ENCODE measurements around the gene FBLN2. TPM values are rescaled to one million over a fixed set of nuclear protein-coding genes. Genes with fewer than 3 reads are reported as not detected.

The FBLN2 gene
- total and polyA plus RNA-seq, 2 of the 4 experiments (the other 2 are of a cell fraction), result 11.8 to 60.8 TPM

- in situ Hi-C loops (cut with MboI; ENCODE audit: low sequenced_read_pairs), result no loop called here
- DNase-seq (no peak), ATAC-seq (ENCODE audit: low read depth) (no peak)
- Histone ChIP-seq H3K4me1 (ENCODE audit: control insufficient read depth, insufficient read depth, low read length) (peaks cover 5% of the 10 kb centered on the region; the same call in 1 of the 2 replicates), H3K27ac (ENCODE audit: insufficient read depth, low read length) (no peak overlapping the region), H3K18ac (ENCODE audit: low read depth, low read length) (no peak overlapping the region), H2AK5ac (ENCODE audit: low read depth, low read length) (no peak overlapping the region), H3K9ac (ENCODE audit: low read depth, low read length) (no peak overlapping the region), H2BK120ac (ENCODE audit: low read depth, low read length) (no peak overlapping the region), H2BK15ac (ENCODE audit: low read depth, low read length) (no peak overlapping the region), H2BK5ac (ENCODE audit: low read depth, low read length, poor library complexity, severe bottlenecking) (no peak overlapping the region), H2BK20ac (ENCODE audit: low read depth, low read length) (no peak overlapping the region), H3K36me3 (ENCODE audit: control insufficient read depth, insufficient read depth, low read length) (no peaks in the 10 kb centered on the region), H4K91ac (ENCODE audit: insufficient read depth, low read depth, low read length) (no peak overlapping the region), H3K27me3 (ENCODE audit: control insufficient read depth, insufficient read depth, low read length) (no peaks in the 10 kb centered on the region; the same call in 1 of the 2 replicates), H3K9me1 (ENCODE audit: insufficient read depth, low read length) (0 out of 2 replicates have a peak, but pooled peaks cover 7% of the 10 kb centered on the region), H3K14ac (replicated peaks; ENCODE audit: low read depth, low read length) (no peak overlapping the region), H4K20me1 (ENCODE audit: insufficient read depth, low read length) (no peaks in the 10 kb centered on the region), H3K79me1 (ENCODE audit: low read depth in 1 of 2, low read length in 2 of 2) (no peaks in the 10 kb centered on the region; a peak in 1 of 4 replicates), H2AK9ac (replicated peaks; ENCODE audit: low read depth, low read length, poor library complexity) (no peak overlapping the region), H3K4me3 (ENCODE audit: insufficient read depth, low read depth, low read length) (no peak overlapping the region), H4K5ac (ENCODE audit: low read depth, low read length) (no peak overlapping the region), H2AFZ (replicated peaks; ENCODE audit: low read length, poor library complexity) (no peak overlapping the region), H3K56ac (ENCODE audit: extremely low read depth, insufficient read depth, low read length) (no peak overlapping the region), H3K23ac (ENCODE audit: low read depth, low read length) (no peak overlapping the region), H4K8ac (ENCODE audit: low read depth in 2 of 2, low read length in 2 of 2) (no peak overlapping the region), H3K4ac (ENCODE audit: low read depth, low read length) (no peak overlapping the region), H3K4me2 (ENCODE audit: low read depth, low read length) (no peak overlapping the region), H3K9me3 (ENCODE audit: control insufficient read depth, insufficient read depth, low read length) (no peaks in the 10 kb centered on the region)
- intact Hi-C loops (cut with micrococcal nuclease), result no loop called here
- CTCF ChIA-PET, result no interaction called here
- POLR2A ChIA-PET (ENCODE audit: unreplicated experiment), result no interaction called here
- dilution Hi-C loops (cut with HindIII; ENCODE audit: low sequenced_read_pairs, unreplicated experiment), result no loop called here
- BruUV-seq (replicated peaks), result no TSS peak
- TF ChIP-seq SMC3 (IDR thresholded peaks at IDR 0.05; ENCODE audit: low read depth, low read length) (no peak), ELK1 (IDR thresholded peaks at IDR 0.05; ENCODE audit: borderline replicate concordance, low read depth, low read length) (no peak), MAZ (IDR thresholded peaks at IDR 0.05; ENCODE audit: borderline replicate concordance, low read depth, low read length) (no peak), POLR2A (IDR thresholded peaks at IDR 0.05; ENCODE audit: low read depth, low read length) (no peak), RCOR1 (IDR thresholded peaks at IDR 0.05; ENCODE audit: insufficient replicate concordance, low read length) (no peak), FOS (IDR thresholded peaks at IDR 0.05; ENCODE audit: low read depth, low read length) (no peak), CEBPB (IDR thresholded peaks at IDR 0.05; ENCODE audit: low read depth, low read length) (no peak), RFX5 (IDR thresholded peaks at IDR 0.05; ENCODE audit: low read depth, low read length) (no peak), NFE2L2 (IDR thresholded peaks at IDR 0.05; ENCODE audit: low read depth, low read length) (no peak), MXI1 (IDR thresholded peaks at IDR 0.05; ENCODE audit: borderline replicate concordance, low read depth, low read length) (no peak), CTCF (conservative IDR thresholded peaks at IDR 0.05; ENCODE audit: low read depth, low read length) (no peak), RAD21 (IDR thresholded peaks at IDR 0.05; ENCODE audit: low read length) (no peak), MAFK (IDR thresholded peaks at IDR 0.05; ENCODE audit: low read depth, low read length) (no peak), CHD1 (IDR thresholded peaks at IDR 0.05; ENCODE audit: low read depth, low read length) (no peak), BHLHE40 (IDR thresholded peaks at IDR 0.05; ENCODE audit: low read depth, low read length) (no peak), USF2 (IDR thresholded peaks at IDR 0.05; ENCODE audit: low read depth, low read length) (no peak)
These were observed 52.8 kb downstream of the FBLN2 start for GRCh38 chr3:13601692-13602080.

Data from IMR-90 (cell line).